ENCODE results near the gene TNS3. TPM values are rescaled to one million over a fixed set of nuclear protein-coding genes. Genes with fewer than 3 reads are reported as not detected.

TNS3 gene
- total and polyA plus RNA-seq, 9 of the 15 experiments (the other 6 are each of a cell fraction or from before 2014, with no cell fraction given): 0.20 TPM; not detected in 8

- TF ChIP-seq ATF6 (CRISPR knock-in tag; IDR thresholded peaks at IDR 0.05) (no peak), MLX (CRISPR knock-in tag; conservative IDR thresholded peaks at IDR 0.05) (no peak), HES1 (IDR thresholded peaks at IDR 0.05; ENCODE audit: low read depth) (no peak), ZC3H8 (IDR thresholded peaks at IDR 0.05) (no peak), MGA (IDR thresholded peaks at IDR 0.05) (no peak), SMAD1 (IDR thresholded peaks at IDR 0.05; ENCODE audit: low read depth, low read length, partially characterized antibody) (no peak), TSHZ1 (CRISPR knock-in tag; IDR thresholded peaks at IDR 0.05) (no peak)
Observed at GRCh38 chr7:47571331-47572093, 10.4 kb downstream of the TNS3 start (continued).
